AML-193 (cell line): ENCODE data around the gene DHRS1.

Source experiments
- DNase-seq, 2 experiments: peaks; one replicate each; lab custom pipeline; 2025; lab: John Stamatoyannopoulos, UW

DHRS1 gene

GRCh38 chr14:24262821-24263733 lies 36.5 kb downstream of the DHRS1 start, which contains the start of gene TGM1:
TSS of gene TGM1 (minus strand) at chr14:24263177. CDS start at chr14:24262352, 825 bp downstream.
- no peak for DNase-seq

- DNase-seq = no peak
Observed at GRCh38 chr14:24261969-24262327, 37.6 kb downstream of the DHRS1 start.

DNA sequence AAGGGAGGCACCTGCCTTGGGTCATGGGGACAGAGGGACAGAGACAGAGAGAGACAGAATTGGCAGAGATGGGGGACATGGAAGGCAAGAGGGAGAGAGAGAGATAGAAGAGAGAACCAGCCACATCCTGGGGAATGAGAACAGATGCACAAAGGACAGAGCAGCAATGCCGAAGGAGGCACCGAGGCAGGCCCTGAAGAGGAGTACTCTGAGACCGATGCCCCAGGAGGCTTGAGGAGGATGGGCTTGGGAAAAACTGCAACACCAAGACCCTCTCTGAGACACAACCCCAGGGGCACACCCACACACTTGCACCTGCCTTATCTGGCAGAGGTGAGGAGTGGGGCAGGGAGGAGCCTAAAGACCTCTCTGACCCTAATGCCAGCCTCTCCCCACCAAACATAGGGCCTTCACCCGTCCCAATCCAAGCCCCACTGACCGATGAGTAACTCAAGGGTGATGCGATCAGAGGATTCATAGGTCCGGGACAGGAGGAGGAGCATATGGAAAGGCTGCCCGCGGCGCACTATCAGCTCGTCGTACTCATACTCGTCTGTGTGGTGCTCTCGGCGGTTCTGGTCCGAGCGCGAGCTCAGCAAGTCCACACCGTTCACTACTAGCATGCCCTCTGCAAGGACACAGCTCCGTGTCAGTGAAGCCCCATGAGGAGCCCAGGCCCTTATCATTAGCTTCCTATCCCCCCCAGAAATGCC lies 38.2 kb downstream of the DHRS1 start:
- DNase-seq = no peak

- DNase-seq = no peak
Observed at GRCh38 chr14:24260780-24261157, 38.8 kb downstream of the DHRS1 start.

DNA sequence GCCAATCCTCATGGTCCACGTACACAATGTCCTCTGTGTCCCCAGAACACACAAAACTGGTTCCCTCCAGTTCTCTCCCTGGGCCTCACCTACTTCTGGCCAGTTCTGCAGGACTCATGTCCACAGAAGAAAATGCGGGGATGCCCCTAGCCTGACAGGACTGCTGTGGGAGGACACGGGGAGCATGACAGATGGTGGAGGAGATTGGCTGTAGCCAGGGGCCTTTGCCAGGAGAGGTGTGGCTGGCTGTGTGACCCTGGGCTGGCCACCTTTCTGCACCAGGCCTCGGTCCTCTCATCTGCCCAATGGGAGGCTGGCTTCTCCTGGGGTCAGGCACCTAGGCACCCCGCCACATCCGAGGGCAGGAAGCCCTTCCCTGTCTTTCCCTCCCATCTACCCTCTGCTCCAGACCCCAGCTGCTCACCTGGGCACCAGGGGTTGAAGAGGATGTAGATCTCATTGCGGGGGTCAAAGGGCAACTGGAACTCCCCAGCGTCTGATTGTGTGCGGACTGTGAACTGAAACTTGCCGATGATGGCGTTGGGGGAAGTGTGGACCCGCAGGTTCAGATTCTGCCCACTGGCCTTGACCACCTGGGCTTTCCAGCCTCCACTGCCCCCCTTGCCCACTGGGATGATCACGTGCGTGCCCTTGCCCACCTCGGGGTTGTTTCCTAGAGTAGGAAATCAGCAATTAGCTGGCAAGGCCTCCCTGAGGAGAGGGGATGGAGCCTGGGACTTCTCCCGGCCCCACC lies 39.4 kb downstream of the DHRS1 start:
- DNase-seq = no peak

DNA sequence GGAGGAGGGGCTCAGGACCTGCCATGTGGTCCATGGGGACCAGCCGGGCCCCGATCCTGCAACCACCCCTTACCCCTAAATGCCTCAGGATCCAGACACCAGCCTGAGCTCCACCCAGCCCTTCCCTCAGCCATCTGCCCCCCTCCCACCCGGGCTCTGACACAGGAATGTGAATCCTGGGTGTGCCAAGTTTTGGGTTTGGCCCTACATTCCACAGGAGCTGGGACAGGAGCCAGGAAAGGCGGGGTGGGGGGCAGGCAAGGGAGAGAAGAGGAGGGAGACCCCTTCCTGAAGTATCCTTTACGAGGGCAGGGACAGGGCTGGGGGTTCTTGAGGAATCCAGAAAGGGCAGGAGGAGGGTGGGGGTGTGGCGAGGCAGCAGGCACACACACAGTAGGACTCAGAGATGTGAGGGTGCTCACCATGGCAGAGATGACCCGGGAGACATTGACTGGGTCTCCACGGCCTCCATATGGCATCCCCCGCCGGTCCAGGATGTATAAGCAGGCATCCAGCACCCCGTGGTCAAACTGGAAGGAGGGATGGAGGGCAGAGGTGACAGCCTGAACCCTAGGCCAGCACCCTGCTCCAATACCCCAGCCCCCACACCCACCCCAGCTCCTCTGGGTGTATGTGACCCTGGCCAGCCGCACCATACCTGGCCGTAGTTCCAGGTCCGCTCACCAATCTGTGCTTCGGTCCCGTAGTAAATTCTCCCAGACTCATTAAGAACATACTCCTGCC lies 40.1 kb downstream of the DHRS1 start:
- no peak for DNase-seq

- no peak for DNase-seq
Observed at GRCh38 chr14:24258548-24259265, 40.9 kb downstream of the DHRS1 start.

DNA sequence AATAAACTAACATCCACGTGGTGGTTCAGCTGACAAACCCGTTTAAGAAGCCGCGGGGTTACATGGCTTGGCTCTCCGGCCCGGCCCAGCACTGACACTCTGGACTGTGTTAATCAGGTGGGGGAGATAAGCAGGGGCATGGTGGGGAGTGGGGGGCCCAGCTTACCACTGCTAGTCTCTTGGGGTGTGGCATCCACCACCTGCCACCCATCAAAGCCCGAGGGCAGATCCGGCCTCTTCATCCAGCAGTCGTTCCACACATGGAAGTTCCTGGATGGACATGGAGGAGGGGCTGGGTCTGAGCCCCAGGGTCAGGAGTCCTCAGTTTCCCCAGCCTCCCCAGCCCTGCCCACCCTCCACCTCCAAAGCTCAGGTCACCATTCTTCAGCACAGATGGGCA lies 41.5 kb downstream of the DHRS1 start:
- no peak for DNase-seq

DNA sequence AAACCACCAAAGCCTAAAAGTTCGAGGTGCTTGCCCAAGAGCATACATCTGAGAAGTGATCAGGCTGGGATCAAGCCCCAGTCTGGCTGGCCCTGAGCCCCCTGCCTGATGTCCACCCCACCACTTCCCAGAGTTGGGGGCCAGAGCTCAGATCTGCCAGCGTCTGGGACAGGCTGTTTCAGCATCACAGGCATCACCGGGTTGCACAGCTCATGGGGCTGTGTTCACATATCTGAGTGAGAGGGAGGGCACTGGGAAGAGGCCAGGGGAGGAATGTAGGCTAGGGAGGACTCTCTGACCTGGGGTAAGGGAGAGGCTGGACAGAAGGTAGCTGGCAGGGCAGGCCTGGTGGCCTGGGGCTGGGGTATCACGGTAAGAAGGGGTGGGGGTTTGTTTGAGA lies 42.6 kb downstream of the DHRS1 start:
- no peak for DNase-seq

DNA sequence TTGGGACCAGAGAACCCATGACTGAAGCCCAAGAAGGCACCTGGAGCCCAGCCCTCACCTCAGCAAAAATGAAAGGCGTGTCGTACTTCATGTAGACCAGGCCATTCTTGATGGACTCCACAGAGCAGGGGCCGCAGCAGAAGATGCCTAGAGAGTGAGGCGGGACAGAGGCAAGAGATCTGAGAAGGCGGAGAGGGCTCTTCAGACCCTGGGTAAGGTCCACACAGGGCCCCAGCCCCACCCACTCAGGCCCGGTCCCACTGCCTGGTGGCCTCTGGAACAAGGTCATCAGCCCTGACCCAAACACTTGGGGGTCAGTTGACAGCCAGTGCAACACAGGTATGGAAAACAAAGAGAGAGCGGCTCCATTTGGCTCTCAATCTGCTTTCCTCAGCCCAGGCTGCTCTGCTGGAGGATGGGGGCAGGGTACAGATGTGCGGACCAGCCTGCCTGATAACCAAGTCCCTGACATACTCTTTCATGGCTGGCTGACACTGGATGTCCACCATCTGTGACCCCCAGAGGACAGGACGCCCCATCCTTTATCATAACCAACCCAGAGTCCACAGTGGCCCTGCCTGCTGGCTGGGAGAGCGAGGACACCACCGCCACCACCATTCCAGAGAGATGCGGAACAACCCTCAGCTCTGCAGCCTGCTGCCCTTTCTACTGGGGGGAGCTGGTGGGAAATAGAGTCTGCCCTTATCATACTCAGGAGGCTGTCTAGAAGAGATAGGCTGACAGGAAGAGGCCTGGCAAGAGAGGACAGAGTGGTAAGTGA lies 43.5 kb downstream of the DHRS1 start:
- no peak for DNase-seq

DNA sequence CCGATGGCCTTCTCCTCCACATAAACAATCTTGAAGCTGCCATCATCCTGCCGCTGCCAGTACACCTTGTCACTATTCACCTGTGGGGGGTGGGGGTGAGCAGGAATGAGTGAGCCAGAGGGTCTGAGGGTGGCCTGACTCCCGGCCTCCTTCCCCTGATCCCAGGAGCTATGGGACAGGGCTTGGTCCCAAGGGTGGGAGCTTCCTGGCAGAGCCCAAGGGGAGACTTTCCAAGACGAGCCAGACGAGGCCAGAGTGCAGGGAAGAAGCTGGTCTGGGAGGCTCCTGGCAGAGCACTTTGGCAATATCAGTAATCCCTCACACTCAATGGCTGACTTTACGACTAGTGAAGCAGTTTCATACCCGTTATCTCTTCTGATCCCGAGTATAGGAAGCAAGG lies 44.1 kb downstream of the DHRS1 start:
- no peak for DNase-seq

DNA sequence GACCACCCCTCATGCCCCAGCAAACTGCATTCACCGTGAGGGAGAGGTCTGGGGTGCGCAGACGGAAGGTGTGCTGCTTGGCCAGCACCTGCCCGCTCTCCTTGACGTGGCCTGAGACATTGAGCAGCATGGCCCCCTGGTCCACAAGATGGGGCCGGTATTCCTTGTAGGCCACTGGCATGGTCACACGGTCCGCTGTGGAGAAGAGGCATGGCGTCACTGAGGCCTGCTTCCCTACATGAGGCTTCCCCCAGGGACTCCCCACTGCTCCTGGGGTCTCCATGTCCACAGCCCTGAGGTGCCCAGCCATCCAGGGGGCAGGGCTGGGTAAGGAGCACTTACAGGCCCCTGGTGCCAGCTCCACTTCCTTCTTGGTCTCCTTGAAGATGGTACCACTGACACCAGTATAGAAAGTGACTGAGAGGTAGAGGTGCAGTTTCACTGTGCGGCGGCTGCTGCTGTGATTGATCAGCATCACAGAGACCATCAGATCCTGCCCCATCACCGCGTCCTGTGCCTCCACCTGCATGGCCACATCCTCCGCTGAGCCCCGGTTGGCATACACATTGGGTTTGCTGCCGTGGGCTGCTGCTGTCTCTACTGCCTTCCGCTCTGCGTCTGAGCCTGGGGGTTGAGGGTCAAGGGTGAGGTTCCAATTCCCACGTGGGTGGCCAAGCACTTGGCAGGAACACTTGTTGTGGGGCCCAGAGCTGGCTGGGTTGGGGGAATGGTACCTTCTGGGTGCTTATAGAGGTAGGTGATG lies 44.8 kb downstream of the DHRS1 start:
- DNase-seq = no peak

DNA sequence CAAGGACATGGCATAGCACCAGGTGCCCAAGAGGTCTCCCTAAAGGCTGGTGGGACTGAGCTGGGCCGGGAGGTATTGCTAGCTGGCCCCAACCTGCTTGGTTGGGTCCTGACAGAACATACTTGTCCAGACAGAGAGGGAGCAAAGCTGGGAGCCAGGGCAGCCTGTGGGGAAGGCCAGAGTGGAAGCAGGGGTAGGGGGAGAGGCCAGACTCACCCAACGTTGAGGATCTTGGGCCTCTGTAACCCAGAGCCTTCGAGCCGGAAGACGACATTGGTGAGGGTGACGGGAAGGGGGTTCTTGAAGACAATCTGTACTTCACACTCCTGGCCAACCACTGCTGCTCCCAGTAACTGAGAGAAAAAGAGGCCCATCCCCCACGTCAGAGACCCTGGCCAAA lies 45.6 kb downstream of the DHRS1 start:
- no peak for DNase-seq

DNA sequence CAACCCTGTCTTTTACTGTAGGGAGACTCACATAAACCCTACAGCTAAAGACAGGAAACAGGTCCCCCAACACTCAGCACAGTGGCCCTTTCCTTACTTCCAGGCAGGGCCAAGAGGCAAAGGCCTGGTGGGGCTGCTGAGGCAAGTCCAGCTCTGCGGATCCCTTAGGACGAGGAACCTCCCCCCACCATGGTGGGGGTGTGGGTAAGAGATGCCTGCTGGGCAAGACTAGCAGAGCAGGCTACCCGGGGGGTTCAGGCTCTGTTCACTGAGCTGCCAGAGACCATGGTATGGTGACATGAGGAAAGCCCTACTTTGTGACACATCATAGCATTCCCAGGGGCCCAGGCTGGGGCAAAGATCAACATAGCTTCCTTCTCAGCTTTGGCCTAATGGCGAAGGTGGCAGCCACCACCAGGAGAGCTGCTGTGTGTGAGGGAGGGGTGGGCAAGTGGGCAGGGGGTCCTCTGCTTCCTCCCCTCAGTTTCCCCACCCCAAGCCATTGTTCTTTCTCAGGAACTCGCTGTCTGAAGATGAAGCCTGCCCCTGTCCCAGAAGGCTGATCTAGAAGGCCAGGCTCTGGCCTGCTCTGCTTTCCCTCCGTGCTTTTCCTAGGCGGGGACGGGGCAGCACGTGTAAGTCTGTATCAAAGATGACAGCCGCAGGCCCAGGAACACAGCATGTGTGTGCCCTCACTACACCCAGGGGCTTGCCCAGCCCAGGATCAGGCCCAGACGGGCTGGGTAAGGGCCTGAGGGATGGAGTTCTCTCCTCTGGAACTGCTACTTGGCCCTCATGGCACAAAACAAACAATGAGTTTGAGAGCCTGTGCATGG lies 47.1 kb downstream of the DHRS1 start:
- no peak for DNase-seq

GRCh38 chr14:24251880-24252288 lies 47.7 kb downstream of the DHRS1 start:
- no peak for DNase-seq

DNA sequence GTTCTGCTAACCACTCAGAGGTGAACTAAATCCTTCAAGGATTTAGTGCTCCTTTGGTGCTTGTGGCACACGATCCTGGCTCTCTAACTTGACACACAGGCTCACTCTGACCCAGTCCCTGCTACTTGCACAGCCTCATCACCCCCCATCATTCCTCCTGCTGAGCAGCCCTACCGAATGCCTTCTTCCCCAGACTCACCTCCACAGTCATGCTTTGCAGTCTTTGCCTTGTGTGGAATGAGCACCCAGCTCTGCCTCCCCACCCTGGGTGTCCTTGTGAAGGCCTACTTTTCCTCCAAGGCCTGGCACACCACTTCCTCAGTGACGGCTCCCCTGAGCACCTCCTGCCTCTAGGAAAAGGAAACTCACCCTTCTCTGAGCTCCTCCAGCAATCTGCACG lies 49.2 kb downstream of the DHRS1 start:
- no peak for DNase-seq

DNA sequence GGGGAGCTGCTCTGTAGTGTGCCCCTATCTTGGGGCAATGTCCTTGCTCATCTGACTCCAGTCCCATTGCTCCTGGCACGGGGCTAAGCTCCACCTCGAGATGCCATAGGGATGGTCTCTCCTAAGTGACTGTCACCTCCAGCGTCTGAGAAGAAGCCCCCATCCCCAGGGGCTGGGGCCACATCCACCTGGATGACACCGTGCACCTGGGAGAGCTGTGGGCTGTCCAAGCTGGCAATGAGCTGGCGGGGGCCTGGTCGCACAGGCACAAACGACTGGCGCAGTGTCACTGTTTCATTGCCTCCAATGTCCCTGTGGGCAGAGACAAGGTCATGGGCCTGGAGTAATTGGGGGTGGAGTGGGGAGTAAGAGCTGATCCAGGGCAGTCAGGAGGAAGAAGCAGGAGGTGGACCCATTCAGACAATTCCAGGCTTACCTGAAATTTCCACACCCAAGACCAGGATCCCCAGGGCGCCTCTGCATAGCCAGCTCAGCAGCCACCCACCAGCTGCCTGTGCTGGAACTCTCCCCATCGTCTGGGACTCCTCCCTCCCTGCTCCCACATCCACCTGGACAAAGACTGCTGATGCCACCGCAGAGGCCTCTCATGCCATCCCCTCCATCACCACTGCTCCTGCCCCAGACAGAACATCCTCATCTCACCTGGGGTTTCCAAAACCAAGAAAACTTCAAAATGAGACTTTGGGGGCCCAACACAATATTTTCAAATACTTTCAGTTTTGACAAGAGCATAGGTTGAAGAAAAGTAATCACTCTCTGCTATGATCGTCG lies 50.2 kb downstream of the DHRS1 start:
- no peak for DNase-seq

DNA sequence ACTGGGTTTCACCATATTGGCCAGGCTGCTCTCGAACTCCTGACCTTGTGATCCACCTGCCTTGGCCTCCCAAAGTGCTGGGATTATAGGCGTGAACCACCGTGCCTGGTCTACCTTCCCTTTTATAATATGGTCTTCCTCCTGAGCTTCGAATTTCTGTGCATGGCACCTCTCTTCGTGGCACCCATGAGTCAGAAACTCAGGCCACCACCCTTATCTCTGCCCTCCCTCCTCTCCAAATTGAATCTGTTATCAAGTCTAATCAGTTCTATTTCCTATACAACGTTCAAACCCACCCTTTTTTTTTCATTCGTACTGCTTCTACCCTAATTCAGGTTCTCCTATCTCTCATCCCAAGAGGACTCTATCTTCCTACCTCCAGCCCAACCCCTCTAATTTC lies 52.2 kb downstream of the DHRS1 start:
- DNase-seq = no peak
